ENCODE data around the gene KLF16.
"Not testable (repeated sequence)": the region's sequence is repeated elsewhere in the genome, so short reads cannot be mapped to it uniquely, and the experiment has no call there.

Gene KLF16

GRCh38 chr19:1884719-1885334 lies 21.4 kb upstream of the KLF16 start:
- Histone ChIP-seq H3K27me3 (ENCODE audit: insufficient read depth, low read length) (no peaks in the 10 kb centered on the region), H3K4me1 (ENCODE audit: control insufficient read depth, insufficient read depth, low read length, unreplicated experiment) (peaks cover 7% of the 10 kb centered on the region), H3K27ac (ENCODE audit: low read depth, low read length) (peak overlapping the region; percentile 39; the same call in 1 of the 2 replicates), H3K4me3 (ENCODE audit: low read depth, low read length) (peak overlapping the region; percentile 97), H3K79me2 (ENCODE audit: control insufficient read depth, insufficient read depth, low read length, unreplicated experiment) (peaks cover 40% of the 10 kb centered on the region), H2AFZ (ENCODE audit: low read length, unreplicated experiment) (no peak overlapping the region), H3K36me3 (ENCODE audit: insufficient read depth, low read length) (no peaks in the 10 kb centered on the region)

GRCh38 chr19:1884291-1884718 lies 20.9 kb upstream of the KLF16 start:
- H3K4me1 ChIP-seq (ENCODE audit: control insufficient read depth, insufficient read depth, low read length, unreplicated experiment), result peaks cover 7% of the 10 kb centered on the region
- H2AFZ ChIP-seq (ENCODE audit: low read length, unreplicated experiment), result no peak overlapping the region
- H3K79me2 ChIP-seq (ENCODE audit: control insufficient read depth, insufficient read depth, low read length, unreplicated experiment), result peaks cover 40% of the 10 kb centered on the region
- H3K36me3 ChIP-seq (ENCODE audit: insufficient read depth, low read length), result no peaks in the 10 kb centered on the region
- H3K4me3 ChIP-seq (ENCODE audit: low read depth, low read length), result peak overlapping the region; percentile 97
- H3K27ac ChIP-seq (ENCODE audit: low read depth, low read length), result no peak overlapping the region
- H3K27me3 ChIP-seq (ENCODE audit: insufficient read depth, low read length), result no peaks in the 10 kb centered on the region

- H3K4me3 ChIP-seq (ENCODE audit: low read depth, low read length), result peak overlapping the region; percentile 97
- H3K36me3 ChIP-seq (ENCODE audit: insufficient read depth, low read length), result no peaks in the 10 kb centered on the region
- H3K27me3 ChIP-seq (ENCODE audit: insufficient read depth, low read length), result no peaks in the 10 kb centered on the region
- H3K79me2 ChIP-seq (ENCODE audit: control insufficient read depth, insufficient read depth, low read length, unreplicated experiment), result peaks cover 40% of the 10 kb centered on the region
- H2AFZ ChIP-seq (ENCODE audit: low read length, unreplicated experiment), result no peak overlapping the region
- H3K4me1 ChIP-seq (ENCODE audit: control insufficient read depth, insufficient read depth, low read length, unreplicated experiment), result peaks cover 7% of the 10 kb centered on the region
- H3K27ac ChIP-seq (ENCODE audit: low read depth, low read length), result no peak overlapping the region
These were observed 20.4 kb upstream of the KLF16 start for GRCh38 chr19:1883784-1884183.

GRCh38 chr19:1882786-1883692 lies 19.7 kb upstream of the KLF16 start:
- Histone ChIP-seq H2AFZ (ENCODE audit: low read length, unreplicated experiment) (no peak overlapping the region), H3K4me1 (ENCODE audit: control insufficient read depth, insufficient read depth, low read length, unreplicated experiment) (peaks cover 7% of the 10 kb centered on the region), H3K4me3 (ENCODE audit: low read depth, low read length) (peak overlapping the region; percentile 97), H3K27ac (ENCODE audit: low read depth, low read length) (no peak overlapping the region), H3K36me3 (ENCODE audit: insufficient read depth, low read length) (no peaks in the 10 kb centered on the region), H3K27me3 (ENCODE audit: insufficient read depth, low read length) (no peaks in the 10 kb centered on the region), H3K79me2 (ENCODE audit: control insufficient read depth, insufficient read depth, low read length, unreplicated experiment) (peaks cover 40% of the 10 kb centered on the region)

GRCh38 chr19:1882089-1882785 lies 18.9 kb upstream of the KLF16 start:
- Histone ChIP-seq H3K36me3 (ENCODE audit: insufficient read depth, low read length) (no peaks in the 10 kb centered on the region), H3K27me3 (ENCODE audit: insufficient read depth, low read length) (no peaks in the 10 kb centered on the region), H3K27ac (ENCODE audit: low read depth, low read length) (no peak overlapping the region), H2AFZ (ENCODE audit: low read length, unreplicated experiment) (no peak overlapping the region), H3K79me2 (ENCODE audit: control insufficient read depth, insufficient read depth, low read length, unreplicated experiment) (peaks cover 40% of the 10 kb centered on the region), H3K4me1 (ENCODE audit: control insufficient read depth, insufficient read depth, low read length, unreplicated experiment) (peaks cover 7% of the 10 kb centered on the region), H3K4me3 (ENCODE audit: low read depth, low read length) (no peak overlapping the region)

- not testable (repeated sequence) for H2AFZ ChIP-seq (ENCODE audit: low read length, unreplicated experiment)
These were observed 18.2 kb upstream of the KLF16 start for GRCh38 chr19:1881393-1882088.

GRCh38 chr19:1880611-1881392 lies 17.4 kb upstream of the KLF16 start:
- H3K4me3 ChIP-seq (ENCODE audit: low read depth, low read length), result no peak overlapping the region
- H3K27me3 ChIP-seq (ENCODE audit: insufficient read depth, low read length), result no peaks in the 10 kb centered on the region
- H3K4me1 ChIP-seq (ENCODE audit: control insufficient read depth, insufficient read depth, low read length, unreplicated experiment), result peaks cover 7% of the 10 kb centered on the region
- peaks cover 40% of the 10 kb centered on the region for H3K79me2 ChIP-seq (ENCODE audit: control insufficient read depth, insufficient read depth, low read length, unreplicated experiment)
- no peak overlapping the region for H3K27ac ChIP-seq (ENCODE audit: low read depth, low read length)
- no peaks in the 10 kb centered on the region for H3K36me3 ChIP-seq (ENCODE audit: insufficient read depth, low read length)
- no peak overlapping the region for H2AFZ ChIP-seq (ENCODE audit: low read length, unreplicated experiment)

More at GRCh38 chr19:1881393-1882088, 18.2 kb upstream of the KLF16 start:
- H3K79me2 ChIP-seq (ENCODE audit: control insufficient read depth, insufficient read depth, low read length, unreplicated experiment), result peaks cover 40% of the 10 kb centered on the region
- not testable (repeated sequence) for H3K27ac ChIP-seq (ENCODE audit: low read depth, low read length); H3K27me3 ChIP-seq (ENCODE audit: insufficient read depth, low read length); H3K36me3 ChIP-seq (ENCODE audit: insufficient read depth, low read length); H3K4me3 ChIP-seq (ENCODE audit: low read depth, low read length); H3K4me1 ChIP-seq (ENCODE audit: control insufficient read depth, insufficient read depth, low read length, unreplicated experiment)

- H3K27ac ChIP-seq (ENCODE audit: low read depth, low read length); H3K36me3 ChIP-seq (ENCODE audit: insufficient read depth, low read length); H3K4me3 ChIP-seq (ENCODE audit: low read depth, low read length); H3K4me1 ChIP-seq (ENCODE audit: control insufficient read depth, insufficient read depth, low read length, unreplicated experiment); H2AFZ ChIP-seq (ENCODE audit: low read length, unreplicated experiment); H3K27me3 ChIP-seq (ENCODE audit: insufficient read depth, low read length): not testable (repeated sequence)
- H3K79me2 ChIP-seq (ENCODE audit: control insufficient read depth, insufficient read depth, low read length, unreplicated experiment), result peaks cover 48% of the 10 kb centered on the region
These were observed 16.6 kb upstream of the KLF16 start for GRCh38 chr19:1879982-1880381.

GRCh38 chr19:1878583-1878982 lies 15.2 kb upstream of the KLF16 start:
- not testable (repeated sequence) for H3K4me1 ChIP-seq (ENCODE audit: control insufficient read depth, insufficient read depth, low read length, unreplicated experiment); H3K27ac ChIP-seq (ENCODE audit: low read depth, low read length); H3K4me3 ChIP-seq (ENCODE audit: low read depth, low read length); H2AFZ ChIP-seq (ENCODE audit: low read length, unreplicated experiment); H3K27me3 ChIP-seq (ENCODE audit: insufficient read depth, low read length); H3K36me3 ChIP-seq (ENCODE audit: insufficient read depth, low read length)
- H3K79me2 ChIP-seq (ENCODE audit: control insufficient read depth, insufficient read depth, low read length, unreplicated experiment), result peaks cover 47% of the 10 kb centered on the region

- not testable (repeated sequence) for H3K4me1 ChIP-seq (ENCODE audit: control insufficient read depth, insufficient read depth, low read length, unreplicated experiment); H3K4me3 ChIP-seq (ENCODE audit: low read depth, low read length); H2AFZ ChIP-seq (ENCODE audit: low read length, unreplicated experiment); H3K36me3 ChIP-seq (ENCODE audit: insufficient read depth, low read length); H3K27me3 ChIP-seq (ENCODE audit: insufficient read depth, low read length); H3K27ac ChIP-seq (ENCODE audit: low read depth, low read length)
- H3K79me2 ChIP-seq (ENCODE audit: control insufficient read depth, insufficient read depth, low read length, unreplicated experiment), result peaks cover 47% of the 10 kb centered on the region
These were observed 13.9 kb upstream of the KLF16 start for GRCh38 chr19:1877280-1877660.

Measured in ACC112 (cell line).